Keratinocyte (primary cell): ENCODE measurements around the gene NME3. TPM values are rescaled to one million over a fixed set of nuclear protein-coding genes. Genes with fewer than 3 reads are reported as not detected.

Source experiments
- DNase-seq: peaks from one replicate; pipeline ENCODE4 v3.0.0-alpha.2; 2011; ENCODE audit warnings: low read depth, missing footprints, low spot score
- FAIRE-seq: peaks from 2 replicates; lab custom pipeline; 2011; peaks lifted over from hg19 to GRCh38; lab: Jason Lieb, UNC
- H2AFZ ChIP-seq: 2 replicates; pipeline ENCODE4 v1.6.0; 2012; ENCODE audit warnings: low read length, control low read depth, inconsistent platforms; ENCODE audit not compliant: control insufficient read depth
- H3K27ac ChIP-seq: 2 replicates; pipeline ENCODE4 v1.5.1; 2011; ENCODE audit warnings: low read length; ENCODE audit not compliant: control insufficient read depth, insufficient read depth
- H3K27me3 ChIP-seq: 3 replicates; pipeline ENCODE4 v1.6.0; 2011; ENCODE audit warnings: low read length; ENCODE audit not compliant: control insufficient read depth, insufficient read depth; ENCODE audit errors: extremely low read depth
- H3K36me3 ChIP-seq, 2 experiments: 2 replicates in 1 of 2; 3 replicates in 1 of 2; pipeline ENCODE4 v1.5.1; 2011; ENCODE audit warnings: low read length in 2 of 2, mild to moderate bottlenecking in 1 of 2; ENCODE audit not compliant: control insufficient read depth in 2 of 2, insufficient read depth in 2 of 2; ENCODE audit errors: extremely low read depth in 1 of 2
- H3K4me1 ChIP-seq: 3 replicates; pipeline ENCODE4 v1.5.1; 2011; ENCODE audit warnings: low read length; ENCODE audit not compliant: control insufficient read depth, insufficient read depth; ENCODE audit errors: extremely low read depth
- H3K4me2 ChIP-seq: 3 replicates; pipeline ENCODE4 v1.6.0; 2011; ENCODE audit warnings: low read depth, low read length; ENCODE audit not compliant: control insufficient read depth, insufficient read depth; ENCODE audit errors: extremely low read depth
- H3K4me3 ChIP-seq, 3 experiments: fragments of 200-600 bp in 1 of 3; sonication (generic) in 1 of 3; 2 replicates in 2 of 3; 3 replicates in 1 of 3; pipeline ENCODE4 v1.5.1; 2011 to 2016; ENCODE audit warnings: low read length in 3 of 3, mild to moderate bottlenecking in 3 of 3, control low read depth in 2 of 3, inconsistent platforms in 1 of 3, low read depth in 1 of 3, mixed read lengths in 1 of 3, mixed run types in 1 of 3, moderate library complexity in 1 of 3; ENCODE audit not compliant: control insufficient read depth in 2 of 3, insufficient read depth in 2 of 3; ENCODE audit errors: extremely low read depth in 1 of 3
- H3K79me2 ChIP-seq: 2 replicates; pipeline ENCODE4 v1.6.0; 2012; ENCODE audit warnings: low read length; ENCODE audit not compliant: control insufficient read depth, insufficient read depth
- H3K9ac ChIP-seq: 3 replicates; pipeline ENCODE4 v1.6.0; 2011; ENCODE audit warnings: low read length; ENCODE audit not compliant: control insufficient read depth, insufficient read depth; ENCODE audit errors: extremely low read depth
- H3K9me1 ChIP-seq: 3 replicates; pipeline ENCODE4 v1.6.0; 2011; ENCODE audit warnings: low read length; ENCODE audit not compliant: control insufficient read depth, insufficient read depth; ENCODE audit errors: extremely low read depth
- H3K9me3 ChIP-seq: 2 replicates; pipeline ENCODE4 v1.5.1; 2012; ENCODE audit warnings: low read depth, low read length; ENCODE audit not compliant: control insufficient read depth
- H4K20me1 ChIP-seq: 3 replicates; pipeline ENCODE4 v1.6.0; 2011; ENCODE audit warnings: low read length; ENCODE audit not compliant: control insufficient read depth, insufficient read depth; ENCODE audit errors: extremely low read depth
- CTCF ChIP-seq, 3 experiments: IDR thresholded peaks in 1 of 3; conservative IDR thresholded peaks in 1 of 3; optimal IDR thresholded peaks in 1 of 3; 2 replicates in 2 of 3; 3 replicates in 1 of 3; pipeline versions ENCODE3 to v1.5.1; 2011; ENCODE audit warnings: low read length in 3 of 3, mild to moderate bottlenecking in 3 of 3, moderate library complexity in 2 of 3, control low read depth in 1 of 3, inconsistent platforms in 1 of 3; ENCODE audit not compliant: insufficient read depth in 2 of 3; ENCODE audit errors: extremely low read depth in 1 of 3
- EZH2 ChIP-seq: IDR thresholded peaks from one replicate; pipeline ENCODE4 v1.6.1; 2012; ENCODE audit warnings: inconsistent platforms, mild to moderate bottlenecking, low read length, moderate library complexity
- dilution Hi-C: fragments of 300-500 bp; cut with MboI; formaldehyde crosslinking; loops from one replicate; pipeline ENCODE4 v1.7.0; 2020; ENCODE audit warnings: low sequenced_read_pairs; ENCODE audit not compliant: extremely low pct_ligation_motif_present
- polyA plus RNA-seq, 5 experiments: library from polyadenylated mRNA; depleted of rRNA in 3 of 5; stranded (reverse) in 3 of 5; stranded (forward) in 1 of 5; unstranded in 1 of 5; fragments of >200 nt; gene quantifications; 1 replicate in 1 of 5; 2 replicates in 3 of 5; 3 replicates in 1 of 5; pipeline versions ENCODE4 v1.2.1 to v1.2.3, GENCODE V29; 2011 to 2012; ENCODE audit warnings: missing spikeins in 2 of 5, low read depth in 1 of 5, low replicate concordance in 1 of 5

The NME3 gene
- polyA plus RNA-seq, 1 donor (not counting 4 experiments of a cell fraction or from before 2014, with no cell fraction given): 10.1 TPM

- Histone ChIP-seq H3K36me3 (peaks cover 3 to 11% of the 10 kb centered on the region in 2 experiments), H3K9me1 (no peaks in the 10 kb centered on the region), H3K4me2 (peak within 1 kb of the TSS; percentile 99), H3K79me2 (peaks cover 32% of the 10 kb centered on the region), H2AFZ (peak within 1 kb of the TSS; percentile 74), H3K4me1 (peaks cover 22% of the 10 kb centered on the region), H3K27me3 (no peaks in the 10 kb centered on the region), H3K27ac (peak within 1 kb of the TSS; percentile 76), H3K4me3 (peak within 1 kb of the TSS; percentile 73 to 75 (median 73)), H3K9ac (peak within 1 kb of the TSS; percentile 81), H3K9me3 (no peaks in the 10 kb centered on the region), H4K20me1 (peaks cover 2% of the 10 kb centered on the region)
- dilution Hi-C loops: no loop called here
- no peak for FAIRE-seq
- DNase-seq: no peak
- TF ChIP-seq EZH2 (no peak), CTCF (optimal IDR thresholded peaks at IDR 0.05 in 1 of 3, IDR thresholded peaks at IDR 0.05 in 1 of 3, conservative IDR thresholded peaks at IDR 0.05 in 1 of 3; ENCODE audit: extremely low read depth in 1 of 3, insufficient read depth in 2 of 3, low read length in 3 of 3) (peak; percentile 51 to 84 (median 84))
These were observed 1.8 kb upstream of the NME3 start, which contains the start of gene MRPS34 for GRCh38 chr16:1772908-1773702. MRPS34 (minus strand) TSS chr16:1773134; CDS start chr16:1773119, 15 bp downstream.

- H3K36me3 ChIP-seq: peaks cover 3 to 11% of the 10 kb centered on the region in 2 experiments
- H2AFZ ChIP-seq: peak within 1 kb of the TSS; percentile 74
- TF ChIP-seq CTCF (optimal IDR thresholded peaks at IDR 0.05 in 1 of 3, IDR thresholded peaks at IDR 0.05 in 1 of 3, conservative IDR thresholded peaks at IDR 0.05 in 1 of 3; ENCODE audit: extremely low read depth in 1 of 3, insufficient read depth in 2 of 3, low read length in 3 of 3) (no peak), EZH2 (no peak)
- H4K20me1 ChIP-seq: peaks cover 2% of the 10 kb centered on the region
- DNase-seq: no peak
- H3K9ac ChIP-seq: peak within 1 kb of the TSS; percentile 81
- dilution Hi-C loops: no loop called here
- FAIRE-seq: no peak
- peak within 1 kb of the TSS; percentile 76 for H3K27ac ChIP-seq
- no peaks in the 10 kb centered on the region for H3K9me3 ChIP-seq
- H3K79me2 ChIP-seq: peaks cover 32% of the 10 kb centered on the region
- H3K4me2 ChIP-seq: peak within 1 kb of the TSS; percentile 99
- H3K9me1 ChIP-seq: no peaks in the 10 kb centered on the region
- H3K4me3 ChIP-seq: peak within 1 kb of the TSS; percentile 73 to 75 (median 73)
- peaks cover 22% of the 10 kb centered on the region for H3K4me1 ChIP-seq
- H3K27me3 ChIP-seq: no peaks in the 10 kb centered on the region
These were observed 1.1 kb upstream of the NME3 start, which contains the start of gene EME2 for GRCh38 chr16:1772362-1772907. EME2 (plus strand) TSS chr16:1772810; CDS start chr16:1773228, 418 bp downstream.
